Ectodermal cell (in vitro differentiated cells): Measurements from ENCODE around the gene GCAT.

Experiments
- H3K27ac ChIP-seq: 2 replicates; pipeline ENCODE4 v1.7.0; 2013; ENCODE audit warnings: mild to moderate bottlenecking, low read depth, low read length; ENCODE audit not compliant: insufficient read depth, poor library complexity, severe bottlenecking
- H3K27me3 ChIP-seq: 2 replicates; pipeline ENCODE4 v1.7.0; 2013; ENCODE audit warnings: mild to moderate bottlenecking, low read length; ENCODE audit not compliant: insufficient read depth, control insufficient read depth, poor library complexity, severe bottlenecking
- H3K36me3 ChIP-seq: one replicate; pipeline ENCODE4 v1.7.0; 2013; ENCODE audit warnings: low read length; ENCODE audit not compliant: control insufficient read depth, insufficient read depth
- H3K4me1 ChIP-seq: one replicate; pipeline ENCODE4 v1.7.0; 2013; ENCODE audit warnings: low read length; ENCODE audit not compliant: control insufficient read depth, insufficient read depth
- H3K4me3 ChIP-seq: 2 replicates; pipeline ENCODE4 v1.7.0; 2013; ENCODE audit warnings: low read depth, low read length, control low read depth; ENCODE audit not compliant: insufficient read depth
- H3K9me3 ChIP-seq: 2 replicates; pipeline ENCODE4 v1.7.0; 2013; ENCODE audit warnings: mild to moderate bottlenecking, low read length, moderate library complexity; ENCODE audit not compliant: control insufficient read depth
- WGBS, 2 experiments: methylation state at CpG; one replicate each; pipeline ENCODE4 v1.1.7; 2013; ENCODE audit warnings: missing lambda C conversion rate in 2 of 2; 5-methylcytosine and 5-hydroxymethylcytosine counted together

The GCAT gene

GRCh38 chr22:37862570-37863325 lies 55.0 kb downstream of the GCAT start:
- H3K4me3 ChIP-seq = no peak overlapping the region
- no peaks in the 10 kb centered on the region for H3K4me1 ChIP-seq
- H3K27me3 ChIP-seq = no peaks in the 10 kb centered on the region
- no peaks in the 10 kb centered on the region for H3K9me3 ChIP-seq
- H3K36me3 ChIP-seq = peaks cover 67% of the 10 kb centered on the region
- no peak overlapping the region for H3K27ac ChIP-seq
- WGBS, 2 experiments = 92% methylated on average over 7 of the region's 7 CpGs

GRCh38 chr22:37865510-37865909 lies 57.8 kb downstream of the GCAT start:
- Histone ChIP-seq H3K4me3 (no peak overlapping the region), H3K4me1 (no peaks in the 10 kb centered on the region), H3K27ac (no peak overlapping the region), H3K9me3 (no peaks in the 10 kb centered on the region), H3K36me3 (peaks cover 67% of the 10 kb centered on the region), H3K27me3 (no peaks in the 10 kb centered on the region)
- WGBS, 2 experiments = 97 to 98% methylated on average over 5 to 6 of the region's 6 CpGs
